GM12878 (cell line): ENCODE results near the gene LCLAT1. TPM values are rescaled to one million over a fixed set of nuclear protein-coding genes. Genes with fewer than 3 reads are reported as not detected.

Experiments
- ATAC-seq: fragments of 200-7000 bp; cut with Tn5 transposase; 3 replicates; pipeline ENCODE4 v1.9.1; 2020; ENCODE audit warnings: mild to moderate bottlenecking, moderate library complexity
- BruUV-seq: library from RNA; stranded (reverse); fragments of 400-500 nt; replicated peaks from 2 replicates; lab custom pipeline; 2021; lab: Mats Ljungman, UMichigan
- CTCF ChIA-PET: fragments of 300-600 bp; sonication (Branson Sonifier 250); formaldehyde crosslinking; extraction: SDS; loops from one replicate; lab custom pipeline; 2021; ENCODE audit warnings: inconsistent platforms; lab: Yijun Ruan, JAX
- POLR2A ChIA-PET: fragments of 350-600 bp; formaldehyde crosslinking; extraction: SDS; loops from one replicate; lab custom pipeline; 2021; ENCODE audit warnings: inconsistent platforms; lab: Charles Lee
- RAD21 ChIA-PET: fragments of 300-600 bp; sonication (Branson Sonifier 250); formaldehyde crosslinking; loops from one replicate; lab custom pipeline; 2023; ENCODE audit warnings: antibody characterized with exemption; ENCODE audit not compliant: unreplicated experiment; lab: Charles Lee
- SMC1A ChIA-PET: fragments of 300-600 bp; sonication (Branson Sonifier 250); formaldehyde crosslinking; loops from one replicate; lab custom pipeline; 2023; ENCODE audit not compliant: unreplicated experiment, uncharacterized antibody; lab: Charles Lee
- DNase-seq: peaks from one replicate; pipeline ENCODE4 v3.0.0-alpha.2; 2011; ENCODE audit warnings: low read depth, low spot score
- FAIRE-seq: peaks from 3 replicates; lab custom pipeline; 2011; peaks lifted over from hg19 to GRCh38; lab: Jason Lieb, UNC
- H2AFZ ChIP-seq: 2 replicates; pipeline ENCODE4 v1.6.0; 2011; ENCODE audit warnings: low read depth, low read length, control low read depth; ENCODE audit not compliant: control insufficient read depth
- H3K27ac ChIP-seq: 2 replicates; pipeline ENCODE4 v1.5.1; 2011; ENCODE audit warnings: control low read depth; ENCODE audit not compliant: control insufficient read depth, insufficient read depth
- H3K27me3 ChIP-seq, 2 experiments: replicated peaks in 1 of 2; 2 replicates each; pipeline versions ENCODE4 v1.6.0 to v1.6.1; 2011; ENCODE audit warnings: low read length in 1 of 2; ENCODE audit not compliant: control insufficient read depth in 2 of 2, insufficient read depth in 2 of 2
- H3K36me3 ChIP-seq, 2 experiments: 2 replicates each; pipeline ENCODE4 v1.5.1; 2011; ENCODE audit warnings: low read length in 1 of 2; ENCODE audit not compliant: control insufficient read depth in 2 of 2, insufficient read depth in 2 of 2
- H3K4me1 ChIP-seq: 2 replicates; pipeline ENCODE4 v1.6.1; 2011; ENCODE audit warnings: mild to moderate bottlenecking, low read length, moderate library complexity, mixed read lengths; ENCODE audit not compliant: control insufficient read depth, insufficient read depth
- H3K4me2 ChIP-seq: 2 replicates; pipeline ENCODE4 v1.6.0; 2011; ENCODE audit warnings: control low read depth; ENCODE audit not compliant: control insufficient read depth, insufficient read depth
- H3K4me3 ChIP-seq: fragments of 200-600 bp; sonication (generic); 2 replicates; pipeline ENCODE4 v1.5.1; 2016
- H3K79me2 ChIP-seq: 2 replicates; pipeline ENCODE4 v1.6.0; 2011; ENCODE audit warnings: low read length; ENCODE audit not compliant: control insufficient read depth, insufficient read depth
- H3K9ac ChIP-seq: 2 replicates; pipeline ENCODE4 v1.8.0; 2011; ENCODE audit warnings: low read length, control low read depth, mixed read lengths; ENCODE audit not compliant: control insufficient read depth, insufficient read depth
- H3K9me3 ChIP-seq: replicated peaks from 3 replicates; pipeline ENCODE4 v1.5.1; 2011; ENCODE audit warnings: mild to moderate bottlenecking, low read length; ENCODE audit not compliant: control insufficient read depth, insufficient read depth
- H4K20me1 ChIP-seq: 2 replicates; pipeline ENCODE4 v1.6.0; 2011; ENCODE audit not compliant: control insufficient read depth, insufficient read depth
- ATF7 ChIP-seq: fragments of 450-650 bp; IDR thresholded peaks from 2 replicates; pipeline ENCODE4 v1.6.1; 2016; ENCODE audit warnings: low read depth, mild to moderate bottlenecking
- FOXK2 ChIP-seq: fragments of 450-650 bp; IDR thresholded peaks from 2 replicates; pipeline ENCODE4 v1.6.1; 2017; ENCODE audit warnings: mild to moderate bottlenecking, moderate library complexity
- JUND ChIP-seq: IDR thresholded peaks from 2 replicates; pipeline ENCODE4 v1.6.1; 2012; ENCODE audit warnings: low read depth, mild to moderate bottlenecking, low read length, improper control_type of control experiment, moderate library complexity
- MEF2A ChIP-seq: IDR thresholded peaks from 2 replicates; pipeline ENCODE4 v1.6.1; 2011; ENCODE audit warnings: low read depth, mild to moderate bottlenecking, low read length, moderate library complexity; ENCODE audit not compliant: insufficient read depth
- RUNX3 ChIP-seq: IDR thresholded peaks from 2 replicates; pipeline ENCODE4 v1.6.1; 2012; ENCODE audit warnings: low read length, inconsistent platforms
- SIN3A ChIP-seq: IDR thresholded peaks from 2 replicates; pipeline ENCODE4 v1.6.1; 2012; ENCODE audit warnings: low read depth, low read length, improper control_type of control experiment
- WRNIP1 ChIP-seq: IDR thresholded peaks from 2 replicates; pipeline ENCODE4 v1.6.1; 2011; ENCODE audit warnings: low read depth, low read length, improper control_type of control experiment, borderline replicate concordance
- WGBS: methylation state at CpG from one replicate; pipeline ENCODE4 v1.1.6; 2016; ENCODE audit warnings: low lambda C conversion rate; ENCODE audit not compliant: insufficient replicate concordance, insufficient coverage; ENCODE audit errors: missing lambda C conversion rate; 5-methylcytosine and 5-hydroxymethylcytosine counted together
- in situ Hi-C: fragments of 300-500 bp; cut with MboI; formaldehyde crosslinking; loops from 9 replicates; pipeline ENCODE4 v1.14.3; 2018; ENCODE audit warnings: mixed read lengths
- intact Hi-C: fragments of 100-400 bp; cut with micrococcal nuclease; formaldehyde crosslinking; loops from one replicate; pipeline ENCODE4 v1.14.2; 2022; ENCODE audit not compliant: unreplicated experiment
- polyA plus RNA-seq, 11 experiments: library from polyadenylated mRNA; depleted of rRNA in 4 of 11; unstranded in 6 of 11; stranded (reverse) in 5 of 11; fragments of >200 nt; fragmentation: Nextera tagmentation in 4 of 11; fragmentation: Illumina TruSeq in 1 of 11; extraction: Ambion mirVana in 4 of 11; extraction: Trizol in 1 of 11; gene quantifications; 1 replicate in 1 of 11; 2 replicates in 10 of 11; pipeline versions ENCODE4 v1.2.1 to v1.2.3, GENCODE V29; 2011 to 2016; ENCODE audit warnings: inconsistent platforms in 2 of 11, missing spikeins in 2 of 11, low read depth in 1 of 11
- total RNA-seq, 4 experiments: library from RNA; depleted of rRNA in 3 of 4; stranded (reverse); fragments of >200 nt in 3 of 4; fragmentation: Illumina TruSeq in 1 of 4; extraction: Trizol in 1 of 4; gene quantifications; 2 replicates each; pipeline versions ENCODE4 v1.2.1 to v1.2.3, GENCODE V29; 2013 to 2021
- TF ChIP-seq, protein P1 (sequence below): fragments of 450-650 bp; conservative IDR thresholded peaks from 2 replicates; pipeline ENCODE4 v1.6.1; 2017; ENCODE audit warnings: mild to moderate bottlenecking, moderate library complexity
- TF ChIP-seq, protein P2 (sequence below): fragments of 450-650 bp; IDR thresholded peaks from 2 replicates; pipeline ENCODE4 v1.6.1; 2017; ENCODE audit warnings: mild to moderate bottlenecking, moderate library complexity
- TF ChIP-seq, protein P3 (sequence below): IDR thresholded peaks from 2 replicates; pipeline ENCODE4 v1.6.1; 2012; ENCODE audit warnings: low read depth, low read length, improper control_type of control experiment
- TF ChIP-seq, protein P4 (sequence below): IDR thresholded peaks from 2 replicates; pipeline ENCODE4 v1.6.1; 2012; ENCODE audit warnings: low read length, inconsistent platforms
- TF ChIP-seq, protein P5 (sequence below): fragments of 450-650 bp; IDR thresholded peaks from 2 replicates; pipeline ENCODE4 v1.6.1; 2018; ENCODE audit warnings: mild to moderate bottlenecking, low read depth, moderate library complexity; ENCODE audit not compliant: partially characterized antibody

LCLAT1 gene
- total and polyA plus RNA-seq, 10 of the 15 experiments (the other 5 are each of a cell fraction or from before 2014, with no cell fraction given), result 8.1 to 33.0 (median 15.9) TPM

DNA sequence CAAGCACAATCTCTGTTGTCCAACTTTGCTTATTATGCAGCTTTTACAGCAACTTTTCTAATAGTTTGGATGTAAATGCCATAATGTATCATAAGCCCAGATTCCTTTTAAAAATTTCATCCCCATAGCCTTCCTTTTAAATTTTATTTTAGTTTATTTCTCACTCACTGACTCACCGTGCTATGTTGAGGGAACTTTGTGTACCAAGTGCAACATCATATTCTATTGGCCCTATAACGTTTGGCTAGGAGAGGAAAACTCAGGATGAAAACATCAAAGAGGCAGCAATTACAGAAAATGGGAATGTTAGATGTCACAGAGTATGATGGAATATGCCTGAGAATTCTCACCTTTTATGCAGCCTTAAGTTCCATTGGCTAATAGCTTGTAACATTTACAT lies 135.5 kb downstream of the LCLAT1 start:
- no peak for FAIRE-seq
- BruUV-seq, result no TSS peak
- in situ Hi-C loops, result no loop called here
- TF ChIP-seq, protein P1, sequence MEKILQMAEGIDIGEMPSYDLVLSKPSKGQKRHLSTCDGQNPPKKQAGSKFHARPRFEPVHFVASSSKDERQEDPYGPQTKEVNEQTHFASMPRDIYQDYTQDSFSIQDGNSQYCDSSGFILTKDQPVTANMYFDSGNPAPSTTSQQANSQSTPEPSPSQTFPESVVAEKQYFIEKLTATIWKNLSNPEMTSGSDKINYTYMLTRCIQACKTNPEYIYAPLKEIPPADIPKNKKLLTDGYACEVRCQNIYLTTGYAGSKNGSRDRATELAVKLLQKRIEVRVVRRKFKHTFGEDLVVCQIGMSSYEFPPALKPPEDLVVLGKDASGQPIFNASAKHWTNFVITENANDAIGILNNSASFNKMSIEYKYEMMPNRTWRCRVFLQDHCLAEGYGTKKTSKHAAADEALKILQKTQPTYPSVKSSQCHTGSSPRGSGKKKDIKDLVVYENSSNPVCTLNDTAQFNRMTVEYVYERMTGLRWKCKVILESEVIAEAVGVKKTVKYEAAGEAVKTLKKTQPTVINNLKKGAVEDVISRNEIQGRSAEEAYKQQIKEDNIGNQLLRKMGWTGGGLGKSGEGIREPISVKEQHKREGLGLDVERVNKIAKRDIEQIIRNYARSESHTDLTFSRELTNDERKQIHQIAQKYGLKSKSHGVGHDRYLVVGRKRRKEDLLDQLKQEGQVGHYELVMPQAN, result no peak
- no peak for TF ChIP-seq ATF7
- no peak for TF ChIP-seq SIN3A
- no peak for TF ChIP-seq JUND
- TF ChIP-seq, protein P2, sequence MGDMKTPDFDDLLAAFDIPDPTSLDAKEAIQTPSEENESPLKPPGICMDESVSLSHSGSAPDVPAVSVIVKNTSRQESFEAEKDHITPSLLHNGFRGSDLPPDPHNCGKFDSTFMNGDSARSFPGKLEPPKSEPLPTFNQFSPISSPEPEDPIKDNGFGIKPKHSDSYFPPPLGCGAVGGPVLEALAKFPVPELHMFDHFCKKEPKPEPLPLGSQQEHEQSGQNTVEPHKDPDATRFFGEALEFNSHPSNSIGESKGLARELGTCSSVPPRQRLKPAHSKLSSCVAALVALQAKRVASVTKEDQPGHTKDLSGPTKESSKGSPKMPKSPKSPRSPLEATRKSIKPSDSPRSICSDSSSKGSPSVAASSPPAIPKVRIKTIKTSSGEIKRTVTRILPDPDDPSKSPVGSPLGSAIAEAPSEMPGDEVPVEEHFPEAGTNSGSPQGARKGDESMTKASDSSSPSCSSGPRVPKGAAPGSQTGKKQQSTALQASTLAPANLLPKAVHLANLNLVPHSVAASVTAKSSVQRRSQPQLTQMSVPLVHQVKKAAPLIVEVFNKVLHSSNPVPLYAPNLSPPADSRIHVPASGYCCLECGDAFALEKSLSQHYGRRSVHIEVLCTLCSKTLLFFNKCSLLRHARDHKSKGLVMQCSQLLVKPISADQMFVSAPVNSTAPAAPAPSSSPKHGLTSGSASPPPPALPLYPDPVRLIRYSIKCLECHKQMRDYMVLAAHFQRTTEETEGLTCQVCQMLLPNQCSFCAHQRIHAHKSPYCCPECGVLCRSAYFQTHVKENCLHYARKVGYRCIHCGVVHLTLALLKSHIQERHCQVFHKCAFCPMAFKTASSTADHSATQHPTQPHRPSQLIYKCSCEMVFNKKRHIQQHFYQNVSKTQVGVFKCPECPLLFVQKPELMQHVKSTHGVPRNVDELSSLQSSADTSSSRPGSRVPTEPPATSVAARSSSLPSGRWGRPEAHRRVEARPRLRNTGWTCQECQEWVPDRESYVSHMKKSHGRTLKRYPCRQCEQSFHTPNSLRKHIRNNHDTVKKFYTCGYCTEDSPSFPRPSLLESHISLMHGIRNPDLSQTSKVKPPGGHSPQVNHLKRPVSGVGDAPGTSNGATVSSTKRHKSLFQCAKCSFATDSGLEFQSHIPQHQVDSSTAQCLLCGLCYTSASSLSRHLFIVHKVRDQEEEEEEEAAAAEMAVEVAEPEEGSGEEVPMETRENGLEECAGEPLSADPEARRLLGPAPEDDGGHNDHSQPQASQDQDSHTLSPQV, result no peak
- no peak for TF ChIP-seq WRNIP1
- no peak for TF ChIP-seq RUNX3
- TF ChIP-seq, protein P3, sequence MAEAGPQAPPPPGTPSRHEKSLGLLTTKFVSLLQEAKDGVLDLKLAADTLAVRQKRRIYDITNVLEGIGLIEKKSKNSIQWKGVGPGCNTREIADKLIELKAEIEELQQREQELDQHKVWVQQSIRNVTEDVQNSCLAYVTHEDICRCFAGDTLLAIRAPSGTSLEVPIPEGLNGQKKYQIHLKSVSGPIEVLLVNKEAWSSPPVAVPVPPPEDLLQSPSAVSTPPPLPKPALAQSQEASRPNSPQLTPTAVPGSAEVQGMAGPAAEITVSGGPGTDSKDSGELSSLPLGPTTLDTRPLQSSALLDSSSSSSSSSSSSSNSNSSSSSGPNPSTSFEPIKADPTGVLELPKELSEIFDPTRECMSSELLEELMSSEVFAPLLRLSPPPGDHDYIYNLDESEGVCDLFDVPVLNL, result no peak
- no peak for TF ChIP-seq MEF2A
- no peak for TF ChIP-seq FOXK2
- TF ChIP-seq, protein P4, sequence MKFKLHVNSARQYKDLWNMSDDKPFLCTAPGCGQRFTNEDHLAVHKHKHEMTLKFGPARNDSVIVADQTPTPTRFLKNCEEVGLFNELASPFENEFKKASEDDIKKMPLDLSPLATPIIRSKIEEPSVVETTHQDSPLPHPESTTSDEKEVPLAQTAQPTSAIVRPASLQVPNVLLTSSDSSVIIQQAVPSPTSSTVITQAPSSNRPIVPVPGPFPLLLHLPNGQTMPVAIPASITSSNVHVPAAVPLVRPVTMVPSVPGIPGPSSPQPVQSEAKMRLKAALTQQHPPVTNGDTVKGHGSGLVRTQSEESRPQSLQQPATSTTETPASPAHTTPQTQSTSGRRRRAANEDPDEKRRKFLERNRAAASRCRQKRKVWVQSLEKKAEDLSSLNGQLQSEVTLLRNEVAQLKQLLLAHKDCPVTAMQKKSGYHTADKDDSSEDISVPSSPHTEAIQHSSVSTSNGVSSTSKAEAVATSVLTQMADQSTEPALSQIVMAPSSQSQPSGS, result no peak
- TF ChIP-seq, protein P5, sequence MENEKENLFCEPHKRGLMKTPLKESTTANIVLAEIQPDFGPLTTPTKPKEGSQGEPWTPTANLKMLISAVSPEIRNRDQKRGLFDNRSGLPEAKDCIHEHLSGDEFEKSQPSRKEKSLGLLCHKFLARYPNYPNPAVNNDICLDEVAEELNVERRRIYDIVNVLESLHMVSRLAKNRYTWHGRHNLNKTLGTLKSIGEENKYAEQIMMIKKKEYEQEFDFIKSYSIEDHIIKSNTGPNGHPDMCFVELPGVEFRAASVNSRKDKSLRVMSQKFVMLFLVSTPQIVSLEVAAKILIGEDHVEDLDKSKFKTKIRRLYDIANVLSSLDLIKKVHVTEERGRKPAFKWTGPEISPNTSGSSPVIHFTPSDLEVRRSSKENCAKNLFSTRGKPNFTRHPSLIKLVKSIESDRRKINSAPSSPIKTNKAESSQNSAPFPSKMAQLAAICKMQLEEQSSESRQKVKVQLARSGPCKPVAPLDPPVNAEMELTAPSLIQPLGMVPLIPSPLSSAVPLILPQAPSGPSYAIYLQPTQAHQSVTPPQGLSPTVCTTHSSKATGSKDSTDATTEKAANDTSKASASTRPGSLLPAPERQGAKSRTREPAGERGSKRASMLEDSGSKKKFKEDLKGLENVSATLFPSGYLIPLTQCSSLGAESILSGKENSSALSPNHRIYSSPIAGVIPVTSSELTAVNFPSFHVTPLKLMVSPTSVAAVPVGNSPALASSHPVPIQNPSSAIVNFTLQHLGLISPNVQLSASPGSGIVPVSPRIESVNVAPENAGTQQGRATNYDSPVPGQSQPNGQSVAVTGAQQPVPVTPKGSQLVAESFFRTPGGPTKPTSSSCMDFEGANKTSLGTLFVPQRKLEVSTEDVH, result no peak

More for the DNA sequence above, 135.5 kb downstream of the LCLAT1 start:
- peaks cover 13% of the 10 kb centered on the region for H3K4me1 ChIP-seq
- ChIA-PET POLR2A (interaction anchor here (0.6 to 1.1 kb wide), 3 partner anchors 9 to 39 kb away, joined by 3 to 5 read pairs (median 3); no protein-coding TSS in a partner anchor), CTCF (interaction anchor here (0.9 to 2.3 kb wide), 4 partner anchors 12 to 373 kb away, joined by 3 to 6 read pairs (median 4); no protein-coding TSS in a partner anchor), SMC1A (interaction anchor here (0.8 to 1.7 kb wide), 9 partner anchors 8 to 417 kb away, joined by 3 to 7 read pairs (median 3); no protein-coding TSS in a partner anchor), RAD21 (interaction anchor here (0.9 to 2.0 kb wide), 4 partner anchors 8 to 374 kb away, joined by 3 to 5 read pairs (median 4); no protein-coding TSS in a partner anchor)
- no peak overlapping the region for H3K9ac ChIP-seq
- no peaks in the 10 kb centered on the region for H3K9me3 ChIP-seq
- no peaks in the 10 kb centered on the region for H4K20me1 ChIP-seq
- ATAC-seq (no peak), DNase-seq (no peak)
- no peak overlapping the region for H3K4me2 ChIP-seq
- H3K27me3 ChIP-seq, result no peaks in the 10 kb centered on the region
- no peak overlapping the region for H3K4me3 ChIP-seq
- H3K36me3 ChIP-seq, result no peaks in the 10 kb centered on the region
- intact Hi-C loops, result no loop called here
- H2AFZ ChIP-seq, result no peak overlapping the region
- 64% methylated on average over 2 of the region's 2 CpGs for WGBS
- H3K79me2 ChIP-seq, result no peaks in the 10 kb centered on the region
- no peak overlapping the region for H3K27ac ChIP-seq
